ENCODE data around the gene RND3.

Gene RND3

GRCh38 chr2:150526006-150526405 lies 38.5 kb upstream of the RND3 start:
- no peak overlapping the region for H3K4me3 ChIP-seq (ENCODE audit: low read depth, low read length)
- no peaks in the 10 kb centered on the region; the same call in 1 of the 2 replicates for H3K4me1 ChIP-seq (ENCODE audit: control insufficient read depth, insufficient read depth, low read length)
- TF ChIP-seq ZBTB8A (tag by site-specific recombination; IDR thresholded peaks at IDR 0.05) = no peak
- TF ChIP-seq ZNF521 (tag by site-specific recombination; IDR thresholded peaks at IDR 0.05) = no peak
- no peak for TF ChIP-seq ZNF624 (tag by site-specific recombination; IDR thresholded peaks at IDR 0.05)
- TF ChIP-seq ZNF184 (tag by site-specific recombination; IDR thresholded peaks at IDR 0.05) = no peak
- no peak for TF ChIP-seq ZNF660 (tag by site-specific recombination; IDR thresholded peaks at IDR 0.05)
- no peak for TF ChIP-seq ZNF792 (tag by site-specific recombination; IDR thresholded peaks at IDR 0.05)
- no peak for TF ChIP-seq OVOL3 (tag by site-specific recombination; IDR thresholded peaks at IDR 0.05)
- no peak for TF ChIP-seq ZFHX2 (tag by site-specific recombination; conservative IDR thresholded peaks at IDR 0.05)
- TF ChIP-seq HOXD13 (CRISPR knock-in tag; IDR thresholded peaks at IDR 0.05; ENCODE audit: borderline replicate concordance) = no peak
- no peak for TF ChIP-seq ZFP41 (tag by site-specific recombination; IDR thresholded peaks at IDR 0.05; ENCODE audit: borderline replicate concordance)
- TF ChIP-seq ZNF341 (tag by site-specific recombination; IDR thresholded peaks at IDR 0.05; ENCODE audit: low read depth) = no peak
- no peak for TF ChIP-seq SCRT2 (tag by site-specific recombination; IDR thresholded peaks at IDR 0.05)
- no peak for TF ChIP-seq ZNF2 (tag by site-specific recombination; IDR thresholded peaks at IDR 0.05)
- TF ChIP-seq ZNF121 (tag by site-specific recombination; IDR thresholded peaks at IDR 0.05) = no peak
- TF ChIP-seq ZBTB48 (tag by site-specific recombination; IDR thresholded peaks at IDR 0.05) = no peak
- TF ChIP-seq ZSCAN30 (tag by site-specific recombination; IDR thresholded peaks at IDR 0.05) = no peak
- TF ChIP-seq ZNF202 (tag by site-specific recombination; IDR thresholded peaks at IDR 0.05; ENCODE audit: borderline replicate concordance) = no peak
- no peak for TF ChIP-seq GLI4 (tag by site-specific recombination; IDR thresholded peaks at IDR 0.05)
- ChIA-PET CTCF (interaction anchor here (0.9 kb wide), 1 partner anchor 931 kb away, joined by 4 read pairs; no protein-coding TSS in a partner anchor), POLR2A (no interaction called here)
- H3K27ac ChIP-seq (ENCODE audit: extremely low read depth, low read depth, low read length) = no peak overlapping the region
- no peaks in the 10 kb centered on the region for H3K36me3 ChIP-seq (ENCODE audit: control insufficient read depth in 2 of 2, insufficient read depth in 1 of 2, low read length in 2 of 2)
- no peaks in the 10 kb centered on the region for H3K9me3 ChIP-seq (ENCODE audit: control insufficient read depth, insufficient read depth, low read depth, low read length)

GRCh38 chr2:150522269-150522668 lies 34.8 kb upstream of the RND3 start:
- CTCF ChIA-PET = interaction anchor here (0.7 kb wide), 1 partner anchor 26 kb away, joined by 3 read pairs; no protein-coding TSS in a partner anchor
- H3K4me3 ChIP-seq (ENCODE audit: low read depth, low read length) = no peak overlapping the region
- H3K4me1 ChIP-seq (ENCODE audit: control insufficient read depth, insufficient read depth, low read length) = no peaks in the 10 kb centered on the region
- no peak overlapping the region for H3K27ac ChIP-seq (ENCODE audit: extremely low read depth, low read depth, low read length)
- POLR2A ChIA-PET = no interaction called here
- H3K9me3 ChIP-seq (ENCODE audit: control insufficient read depth, insufficient read depth, low read depth, low read length) = no peaks in the 10 kb centered on the region
- H3K36me3 ChIP-seq (ENCODE audit: control insufficient read depth in 2 of 2, insufficient read depth in 1 of 2, low read length in 2 of 2) = no peaks in the 10 kb centered on the region
- TF ChIP-seq ZNF292 (tag by site-specific recombination; IDR thresholded peaks at IDR 0.05; ENCODE audit: borderline replicate concordance, low read depth) = no peak
- TF ChIP-seq ZBTB26 (tag by site-specific recombination; optimal IDR thresholded peaks at IDR 0.05) = no peak
- no peak for TF ChIP-seq MEIS1 (CRISPR knock-in tag; IDR thresholded peaks at IDR 0.05; ENCODE audit: borderline replicate concordance)
- no peak for TF ChIP-seq CTCF (tag by site-specific recombination; IDR thresholded peaks at IDR 0.05)
- TF ChIP-seq ZNF426 (tag by site-specific recombination; IDR thresholded peaks at IDR 0.05) = no peak
- no peak for TF ChIP-seq HOXA7 (CRISPR knock-in tag; IDR thresholded peaks at IDR 0.05; ENCODE audit: borderline replicate concordance)
- no peak for TF ChIP-seq ZNF112 (tag by site-specific recombination; IDR thresholded peaks at IDR 0.05)
- no peak for TF ChIP-seq ZNF501 (tag by site-specific recombination; IDR thresholded peaks at IDR 0.05)
- no peak for TF ChIP-seq ZNF660 (tag by site-specific recombination; IDR thresholded peaks at IDR 0.05)
- TF ChIP-seq ZNF548 (tag by site-specific recombination; IDR thresholded peaks at IDR 0.05) = no peak
- no peak for TF ChIP-seq ZNF449 (tag by site-specific recombination; IDR thresholded peaks at IDR 0.05)
- TF ChIP-seq KLF7 (tag by site-specific recombination; IDR thresholded peaks at IDR 0.05; ENCODE audit: borderline replicate concordance) = no peak
- no peak for TF ChIP-seq ZNF398 (tag by site-specific recombination; IDR thresholded peaks at IDR 0.05)
- TF ChIP-seq ZNF521 (tag by site-specific recombination; IDR thresholded peaks at IDR 0.05) = no peak
- TF ChIP-seq ZNF629 (tag by site-specific recombination; IDR thresholded peaks at IDR 0.05) = no peak
- TF ChIP-seq ZNF555 (tag by site-specific recombination; conservative IDR thresholded peaks at IDR 0.05) = no peak
